ENCODE data around the gene SLC46A1. TPM values are rescaled to one million over a fixed set of nuclear protein-coding genes. Genes with fewer than 3 reads are reported as not detected.

SLC46A1 gene
- total and polyA plus RNA-seq, 2 of the 8 experiments (the other 6 are each of a cell fraction or from before 2014, with no cell fraction given): 5.3 to 8.7 TPM

- Histone ChIP-seq H2BK120ac (replicated peaks; ENCODE audit: low read depth, low read length) (no peak overlapping the region), H3K4me2 (ENCODE audit: insufficient read depth in 1 of 2, low read depth in 2 of 2, low read length in 2 of 2) (no peak overlapping the region), H3K56ac (replicated peaks; ENCODE audit: insufficient read length, low read depth, low read length) (no peak overlapping the region), H3K4me1 (replicated peaks in 1 of 4; ENCODE audit: control insufficient read depth in 3 of 4, insufficient read depth in 4 of 4, low read length in 3 of 4) (peaks cover 0 to 6% (median 2%) of the 10 kb centered on the region in 4 experiments; a peak in 4 of 7 replicates), H4K20me1 (replicated peaks in 1 of 2; ENCODE audit: control insufficient read depth in 1 of 2, insufficient read depth in 2 of 2, low read length in 2 of 2) (no peaks in the 10 kb centered on the region), H3K14ac (ENCODE audit: insufficient read length) (no peak overlapping the region), H3K9me3 (ENCODE audit: insufficient read depth in 2 of 2, low read depth in 1 of 2, low read length in 1 of 2) (no peaks in the 10 kb centered on the region), H2BK20ac (ENCODE audit: low read length) (no peak overlapping the region), H3K9ac (replicated peaks in 1 of 4; ENCODE audit: extremely low read depth in 1 of 4, low read depth in 3 of 4, low read length in 3 of 4) (no peak overlapping the region), H3K27me3 (replicated peaks in 1 of 4; ENCODE audit: control insufficient read depth in 3 of 4, extremely low read depth in 1 of 4, insufficient read depth in 3 of 4, low read length in 3 of 4) (peaks cover 2 to 26% (median 17%) of the 10 kb centered on the region in 4 experiments), H3K18ac (ENCODE audit: extremely low read depth, low read length) (no peak overlapping the region), H2AFZ (ENCODE audit: low read length) (no peak overlapping the region), H2BK15ac (ENCODE audit: low read length) (no peak overlapping the region), H3K23ac (ENCODE audit: insufficient read length) (no peak overlapping the region), H3K4me3 (ENCODE audit: extremely low read depth in 1 of 4, insufficient read depth in 2 of 4, low read depth in 3 of 4, low read length in 4 of 4) (no peak overlapping the region), H3K27ac (ENCODE audit: low read depth, low read length) (no peak overlapping the region), H3K36me3 (ENCODE audit: control insufficient read depth in 2 of 4, insufficient read depth in 4 of 4, low read length in 3 of 4) (no peaks in the 10 kb centered on the region), H2AK5ac (ENCODE audit: low read depth, low read length) (no peak overlapping the region), H4K5ac (ENCODE audit: insufficient read length, low read depth, low read length) (no peak overlapping the region), H4K91ac (replicated peaks; ENCODE audit: insufficient read length, low read length) (no peak overlapping the region), H3K23me2 (ENCODE audit: low read depth, low read length) (no peaks in the 10 kb centered on the region), H2BK5ac (ENCODE audit: low read depth, low read length) (no peak overlapping the region), H2BK12ac (ENCODE audit: low read depth, low read length) (no peak overlapping the region), H3K4ac (replicated peaks; ENCODE audit: insufficient read length, low read depth, low read length) (no peak overlapping the region), H3K79me2 (ENCODE audit: control insufficient read depth in 1 of 2, insufficient read depth in 2 of 2, low read length in 2 of 2) (no peaks in the 10 kb centered on the region), H3K79me1 (ENCODE audit: low read depth, low read length) (no peaks in the 10 kb centered on the region), H4K8ac (ENCODE audit: extremely low read depth, insufficient read depth, low read length) (no peak overlapping the region)
- ChIA-PET POLR2A (ENCODE audit: partially characterized antibody) (no interaction called here), CTCF (ENCODE audit: partially characterized antibody) (interaction anchor here (1.1 to 8.9 kb wide), 3 partner anchors 31 to 122 kb away, joined by 3 to 142 read pairs (median 4); no protein-coding TSS in a partner anchor)
- FAIRE-seq (no peak), DNase-seq (ENCODE audit: low read depth in 1 of 2, low spot score in 2 of 2) (no peak)
- no peak for TF ChIP-seq SRF (IDR thresholded peaks at IDR 0.05; ENCODE audit: low read depth, low read length)
- peak in 1 of 3 experiments; percentile 22; a peak in 1 of 4 replicates for TF ChIP-seq CTCF (IDR thresholded peaks at IDR 0.05; ENCODE audit: control extremely low read depth in 1 of 3, insufficient read depth in 1 of 3, low read depth in 1 of 3, low read length in 3 of 3)
- WGBS, 2 experiments (ENCODE audit: extremely low coverage in 1 of 2, insufficient coverage in 1 of 2, insufficient read length in 1 of 2, insufficient replicate concordance in 2 of 2, low coverage in 1 of 2, low lambda C conversion rate in 2 of 2, missing lambda C conversion rate in 1 of 2): 68% methylated on average over 7 of the region's 7 CpGs; no CpG with 5 or more reads in 1 of the 2 experiments
Measured at GRCh38 chr17:28413804-28414203, 7.8 kb upstream of the SLC46A1 start.
